SJCRH30 (cell line): ENCODE results near the gene ZNF772. TPM values are rescaled to one million over a fixed set of nuclear protein-coding genes. Genes with fewer than 3 reads are reported as not detected.
"Not testable (repeated sequence)": the region's sequence is repeated elsewhere in the genome, so short reads cannot be mapped to it uniquely, and the experiment has no call there.

Experiments
- DNase-seq, 2 experiments: peaks; one replicate each; pipeline ENCODE4 v3.0.0-alpha.2; 2015 to 2020
- H3K27ac ChIP-seq: fragments of 250-450 bp; sonication (Bioruptor Pico); 2 replicates; pipeline ENCODE4 v1.5.1; 2020; ENCODE audit warnings: mild to moderate bottlenecking, moderate library complexity
- H3K27me3 ChIP-seq: fragments of 250-450 bp; sonication (Bioruptor Pico); 2 replicates; pipeline ENCODE4 v1.5.1; 2020; ENCODE audit warnings: mild to moderate bottlenecking, moderate library complexity
- H3K36me3 ChIP-seq: fragments of 250-450 bp; sonication (Bioruptor Pico); 2 replicates; pipeline ENCODE4 v1.5.1; 2020; ENCODE audit warnings: mild to moderate bottlenecking, moderate library complexity
- H3K4me1 ChIP-seq: fragments of 250-450 bp; sonication (Bioruptor Pico); 2 replicates; pipeline ENCODE4 v1.5.1; 2020; ENCODE audit warnings: mild to moderate bottlenecking, moderate library complexity
- H3K4me3 ChIP-seq: fragments of 250-450 bp; sonication (Bioruptor Pico); 2 replicates; pipeline ENCODE4 v1.5.1; 2020; ENCODE audit warnings: mild to moderate bottlenecking, moderate library complexity
- H3K9me3 ChIP-seq: fragments of 250-450 bp; sonication (Bioruptor Pico); replicated peaks from 2 replicates; pipeline ENCODE4 v1.5.1; 2020; ENCODE audit warnings: mild to moderate bottlenecking, moderate library complexity
- total RNA-seq: library from RNA; depleted of rRNA; stranded (reverse); fragments of >200 nt; shearing (Covaris generic); gene quantifications from 2 replicates; pipeline ENCODE4 v1.2.3, GENCODE V29; 2014; rRNA removed

The ZNF772 gene
- 15.6 and 16.0 TPM in 2 replicates for total RNA-seq

DNA sequence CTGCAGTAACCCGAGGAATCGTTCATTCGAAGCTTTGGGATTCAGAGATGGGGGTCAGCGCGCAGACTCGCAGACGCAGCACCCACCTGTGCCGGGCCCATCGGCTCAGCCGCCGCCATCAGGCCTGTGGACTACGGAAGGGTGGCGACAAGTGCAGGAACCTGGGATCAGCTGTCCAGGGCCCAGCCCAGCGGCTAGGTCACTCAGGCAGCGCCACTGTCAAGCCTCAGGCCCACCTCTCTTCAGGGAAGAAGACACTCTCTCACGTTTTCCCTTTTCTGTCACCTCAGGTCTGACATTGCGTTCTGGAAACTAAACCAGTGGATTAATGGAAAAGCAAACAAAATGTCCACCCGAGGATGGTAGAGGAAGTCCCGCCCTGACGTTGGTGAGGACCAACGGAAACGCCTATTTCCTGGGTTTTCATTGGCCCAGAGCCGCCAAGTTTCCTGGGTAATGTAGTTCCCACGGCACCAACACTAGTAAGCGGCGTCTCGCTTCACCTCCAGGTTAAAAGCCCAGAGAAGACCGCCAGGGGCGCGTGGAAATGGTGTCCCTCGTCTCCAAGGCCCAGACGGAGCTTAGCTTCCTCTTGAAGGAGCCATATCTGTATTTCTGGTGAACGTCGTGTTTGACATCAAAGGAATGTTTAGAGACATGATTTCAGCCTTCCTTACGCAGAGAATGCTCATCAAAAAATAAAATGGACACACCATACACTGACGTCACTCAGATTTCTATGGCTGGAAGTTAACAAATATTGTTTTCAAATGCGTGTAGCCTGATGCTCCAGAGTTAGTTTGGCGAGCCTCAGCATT lies at the start of gene ZNF772:
TSS of gene ZNF772 (minus strand) at position 376 of the 818 bp plus-strand sequence. CDS start at position 119, 257 bp downstream.
- Histone ChIP-seq H3K4me1 (no peaks in the 10 kb centered on the region), H3K27ac (peak within 1 kb of the TSS; percentile 52), H3K27me3 (no peaks in the 10 kb centered on the region), H3K36me3 (peaks cover 29% of the 10 kb centered on the region), H3K4me3 (peak within 1 kb of the TSS; percentile 80), H3K9me3 (peaks cover 39% of the 10 kb centered on the region)
- peak; percentile 95 to 98 for DNase-seq

DNA sequence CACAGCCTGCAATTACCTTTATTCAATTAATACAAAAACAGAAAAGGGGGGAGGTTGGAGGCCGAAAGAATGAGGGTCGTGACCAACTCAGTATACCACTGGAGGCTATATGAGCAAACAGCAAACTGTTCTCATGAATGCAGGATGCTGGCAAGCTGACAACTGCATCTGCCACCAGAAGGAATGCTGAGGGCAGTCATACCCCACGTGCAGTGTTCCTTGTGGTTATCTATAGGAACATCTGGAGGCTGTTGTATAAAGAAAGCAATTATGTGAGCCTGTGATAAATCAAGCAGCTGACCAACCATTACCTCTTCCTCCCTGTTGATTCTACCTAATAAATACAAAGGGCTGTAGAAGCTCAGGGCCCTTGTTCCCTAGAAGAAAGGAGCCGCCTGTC lies 40.7 kb upstream of the ZNF772 start:
- not testable (repeated sequence) for H3K4me1 ChIP-seq, H3K27ac ChIP-seq, H3K36me3 ChIP-seq, H3K9me3 ChIP-seq, H3K27me3 ChIP-seq, DNase-seq, H3K4me3 ChIP-seq

DNA sequence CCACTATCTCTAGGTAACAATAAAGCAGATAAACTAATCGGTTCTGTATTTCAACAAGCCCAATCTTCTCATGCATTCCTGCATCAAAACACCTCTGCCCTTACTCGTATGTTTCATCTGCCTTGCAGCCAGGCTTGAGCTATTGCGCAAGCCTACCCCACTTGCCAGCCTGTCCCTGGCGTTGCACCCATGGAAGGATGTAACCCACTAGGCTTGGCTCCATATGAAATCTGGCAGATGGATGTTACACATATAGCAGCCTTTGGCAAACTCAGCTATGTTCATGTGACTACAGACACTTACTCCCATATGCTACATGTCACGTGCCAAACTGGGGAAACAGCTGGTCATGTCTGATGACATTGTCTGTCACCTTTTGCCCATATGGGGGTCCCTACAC lies 37.9 kb upstream of the ZNF772 start:
- Histone ChIP-seq H3K9me3 (peaks cover 7% of the 10 kb centered on the region), H3K4me1 (no peaks in the 10 kb centered on the region), H3K4me3 (no peak overlapping the region), H3K36me3 (no peaks in the 10 kb centered on the region; the same call in 1 of the 2 replicates), H3K27ac (no peak overlapping the region), H3K27me3 (no peaks in the 10 kb centered on the region)
- no peak for DNase-seq

DNA sequence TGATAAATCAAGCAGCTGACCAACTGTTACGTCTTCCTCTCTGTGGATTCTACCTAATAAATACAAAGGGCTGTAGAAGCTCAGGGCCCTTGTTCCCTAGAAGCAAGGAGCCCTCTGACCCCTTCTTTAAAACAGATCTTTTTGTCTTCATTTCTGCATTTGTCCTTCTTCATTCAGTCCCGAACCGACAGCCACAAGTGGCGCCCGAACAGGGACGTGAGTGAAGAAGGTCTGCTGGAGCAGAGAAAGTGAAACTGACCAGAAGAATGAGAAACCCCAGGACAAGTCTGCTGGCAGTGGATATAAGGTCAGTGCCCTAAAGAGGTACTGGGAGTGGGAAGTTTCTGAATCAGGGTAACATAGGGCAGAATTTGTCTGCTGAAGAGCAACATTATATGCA lies 35.5 kb upstream of the ZNF772 start:
- Histone ChIP-seq H3K4me3 (no peak overlapping the region), H3K27ac (no peak overlapping the region), H3K4me1 (no peaks in the 10 kb centered on the region), H3K27me3 (no peaks in the 10 kb centered on the region), H3K36me3 (peaks cover 14% of the 10 kb centered on the region), H3K9me3 (peaks cover 7% of the 10 kb centered on the region)
- peak; percentile 24 to 31 for DNase-seq

DNA sequence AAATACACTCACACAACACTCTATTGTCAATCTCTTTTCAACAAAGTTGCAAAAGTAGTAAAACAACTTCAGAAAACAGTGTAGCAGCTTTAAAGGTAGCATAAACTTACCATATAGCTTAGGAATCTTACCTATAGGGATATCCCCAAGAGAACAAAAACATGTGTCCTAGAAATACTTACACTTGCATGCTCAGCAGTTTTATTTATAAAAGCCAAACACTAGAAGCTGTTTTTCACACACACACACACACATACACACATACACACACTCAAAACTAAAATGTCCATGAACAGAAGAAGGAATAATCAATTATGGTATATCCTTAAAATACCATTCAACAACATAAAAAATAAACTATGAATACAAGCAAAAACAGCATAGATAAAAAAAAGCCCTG lies 34.1 kb upstream of the ZNF772 start:
- Histone ChIP-seq H3K4me1 (no peaks in the 10 kb centered on the region), H3K9me3 (peaks cover 12% of the 10 kb centered on the region), H3K27ac (no peak overlapping the region), H3K4me3 (no peak overlapping the region), H3K36me3 (peaks cover 26% of the 10 kb centered on the region), H3K27me3 (no peaks in the 10 kb centered on the region)
- no peak for DNase-seq

DNA sequence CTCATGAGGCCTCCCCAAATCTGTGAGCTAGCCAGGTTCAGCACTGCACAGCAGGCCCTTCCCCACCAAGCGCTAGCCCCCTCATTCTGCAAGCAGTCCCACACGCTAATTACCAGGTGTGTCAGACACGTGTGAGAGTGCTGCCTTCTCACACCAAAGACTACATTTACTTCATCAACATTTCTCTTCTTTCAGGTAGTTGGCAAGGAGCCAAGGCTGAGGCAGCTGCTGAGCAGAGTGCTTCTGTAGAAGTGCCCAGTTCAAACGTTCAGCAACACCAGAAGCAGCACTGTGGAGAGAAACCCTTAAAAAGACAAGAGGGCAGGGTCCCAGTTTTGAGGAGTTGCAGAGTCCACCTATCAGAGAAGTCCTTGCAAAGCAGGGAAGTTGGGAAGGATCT lies 28.8 kb upstream of the ZNF772 start:
- Histone ChIP-seq H3K4me1 (no peaks in the 10 kb centered on the region), H3K4me3 (no peak overlapping the region), H3K27me3 (no peaks in the 10 kb centered on the region), H3K27ac (no peak overlapping the region), H3K36me3 (peaks cover 55% of the 10 kb centered on the region), H3K9me3 (peaks cover 5% of the 10 kb centered on the region; the same call in 1 of the 2 replicates)
- no peak for DNase-seq

DNA sequence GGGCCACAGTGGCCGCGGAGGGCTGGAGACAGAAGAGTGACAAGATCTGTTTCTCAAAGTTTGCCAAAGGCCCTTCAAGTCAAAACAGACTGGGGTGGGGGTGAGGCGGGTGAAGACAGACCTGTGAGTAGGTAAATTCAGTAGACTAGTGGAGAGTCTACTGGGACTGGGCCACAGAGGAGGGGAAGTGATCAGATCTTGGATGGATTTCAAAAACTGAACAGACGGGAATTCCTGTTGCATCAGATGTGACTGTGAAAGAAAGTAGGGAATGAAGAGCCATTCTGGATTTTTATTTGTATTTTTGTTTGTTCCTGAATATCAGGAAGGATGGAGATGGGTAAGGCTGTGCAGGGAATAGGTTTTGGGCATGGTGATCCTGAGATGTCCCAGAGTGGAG lies 23.0 kb upstream of the ZNF772 start:
- H3K4me1 ChIP-seq, H3K9me3 ChIP-seq, DNase-seq, H3K27me3 ChIP-seq, H3K27ac ChIP-seq: not testable (repeated sequence)
- Histone ChIP-seq H3K4me3 (peak overlapping the region; percentile 39), H3K36me3 (peaks cover 19% of the 10 kb centered on the region)

DNA sequence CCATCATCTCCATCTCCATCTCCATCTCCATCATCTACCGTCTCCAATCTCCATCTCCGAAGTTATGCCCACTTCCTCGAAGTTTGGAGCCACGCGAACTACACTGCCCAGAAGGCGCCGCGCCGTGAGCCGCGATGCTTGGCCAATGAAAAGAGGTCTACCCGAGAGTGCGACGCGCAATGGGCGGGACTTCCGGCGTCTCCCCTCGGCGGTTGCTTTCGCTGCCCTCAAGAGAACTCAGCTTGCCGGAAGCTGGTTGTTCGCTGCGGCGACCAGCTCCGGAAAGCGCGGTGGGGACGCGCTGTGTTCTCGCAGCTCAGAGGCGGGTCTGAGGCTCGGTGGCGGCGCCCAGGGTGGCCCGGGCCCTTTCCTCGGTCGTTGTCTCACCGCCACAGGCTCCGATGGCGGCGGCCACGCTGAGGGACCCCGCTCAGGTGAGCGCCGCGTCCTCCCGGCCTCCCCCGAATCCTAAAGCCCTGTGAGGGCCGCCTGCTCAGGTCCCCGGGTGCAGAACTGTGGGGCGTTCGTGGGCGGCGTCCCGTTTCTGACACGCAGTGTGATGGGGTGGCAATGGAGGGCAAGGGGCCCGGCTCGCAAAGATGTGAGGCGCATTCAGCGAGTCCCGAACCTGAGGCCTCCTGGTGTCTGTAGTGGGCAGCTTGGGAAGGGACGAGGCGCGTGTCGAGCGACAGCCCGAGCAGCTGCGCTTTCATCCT lies 22.5 kb upstream of the ZNF772 start, which contains the start of gene ZNF773:
TSS of gene ZNF773 (plus strand) at position 259 of the 716 bp plus-strand sequence. CDS start at position 402, 143 bp downstream.
- H3K4me1 ChIP-seq, H3K9me3 ChIP-seq, H3K27me3 ChIP-seq: not testable (repeated sequence)
- peak; percentile 96 to 97 for DNase-seq
- peak within 1 kb of the TSS; percentile 99 for H3K4me3 ChIP-seq
- peak within 1 kb of the TSS; percentile 79 for H3K27ac ChIP-seq
- peaks cover 19% of the 10 kb centered on the region for H3K36me3 ChIP-seq

DNA sequence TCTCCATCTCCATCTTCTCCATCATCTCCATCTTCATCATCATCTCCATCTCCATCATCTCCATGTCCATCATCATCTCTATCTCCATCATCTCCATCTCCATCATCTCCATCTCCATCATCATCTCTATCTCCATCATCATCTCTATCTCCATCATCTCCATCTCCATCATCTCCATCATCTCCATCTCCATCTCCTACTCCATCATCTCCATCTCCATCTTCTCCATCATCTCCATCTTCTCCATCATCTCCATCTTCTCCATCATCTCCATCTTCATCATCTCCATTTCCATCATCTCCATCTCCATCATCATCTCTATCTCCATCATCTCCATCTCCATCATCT lies 21.9 kb upstream of the ZNF772 start:
- H3K4me3 ChIP-seq, H3K27me3 ChIP-seq, H3K4me1 ChIP-seq, DNase-seq, H3K27ac ChIP-seq, H3K9me3 ChIP-seq: not testable (repeated sequence)
- H3K36me3 ChIP-seq = peaks cover 20% of the 10 kb centered on the region

DNA sequence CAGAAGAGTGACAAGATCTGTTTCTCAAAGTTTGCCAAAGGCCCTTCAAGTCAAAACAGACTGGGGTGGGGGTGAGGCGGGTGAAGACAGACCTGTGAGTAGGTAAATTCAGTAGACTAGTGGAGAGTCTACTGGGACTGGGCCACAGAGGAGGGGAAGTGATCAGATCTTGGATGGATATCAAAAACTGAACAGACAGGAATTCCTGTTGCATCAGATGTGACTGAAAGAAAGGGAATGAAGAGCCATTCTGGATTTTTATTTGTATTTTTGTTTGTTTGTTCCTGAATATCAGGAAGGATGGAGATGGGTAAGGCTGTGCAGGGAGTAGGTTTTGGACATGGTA lies 10.9 kb upstream of the ZNF772 start:
- DNase-seq, H3K27ac ChIP-seq, H3K4me1 ChIP-seq, H3K9me3 ChIP-seq, H3K4me3 ChIP-seq, H3K27me3 ChIP-seq: not testable (repeated sequence)
- H3K36me3 ChIP-seq = peaks cover 12% of the 10 kb centered on the region

DNA sequence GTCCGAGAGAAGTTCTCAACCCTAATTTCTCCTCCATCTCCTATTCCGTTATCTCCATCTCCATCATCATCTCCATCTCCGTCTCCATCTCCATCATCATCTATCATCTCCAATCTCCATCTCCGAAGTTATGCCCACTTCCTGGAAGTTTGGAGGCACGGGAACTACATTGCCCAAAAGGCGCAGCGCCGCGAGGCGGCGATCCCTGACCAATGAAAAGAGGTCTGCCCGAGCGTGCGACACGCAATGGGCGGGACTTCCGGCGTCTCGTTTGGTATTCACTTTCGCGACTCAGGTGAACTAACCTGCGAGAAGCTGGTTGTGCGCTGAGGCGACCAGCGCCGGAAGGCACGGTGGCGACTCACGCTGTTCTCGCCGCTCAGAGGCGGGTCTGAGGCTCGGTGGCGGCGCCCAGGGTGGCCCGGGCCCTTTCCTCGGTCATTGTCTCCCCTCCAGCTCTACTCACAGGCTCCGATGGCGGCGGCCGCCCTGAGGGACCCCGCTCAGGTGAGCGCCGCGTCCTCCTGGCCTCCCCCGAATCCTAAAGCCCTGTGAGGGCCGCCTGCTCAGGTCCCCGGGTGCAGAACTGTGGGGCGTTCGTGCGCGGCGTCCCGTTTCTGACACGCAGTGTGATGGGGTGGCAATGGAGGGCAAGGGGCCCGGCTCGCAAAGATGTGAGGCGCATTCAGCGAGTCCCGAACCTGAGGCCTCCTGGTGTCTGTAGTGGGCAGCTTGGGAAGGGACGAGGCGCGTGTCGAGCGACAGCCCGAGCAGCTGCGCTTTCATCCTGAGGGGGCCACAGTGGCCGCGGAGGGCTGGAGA lies 10.3 kb upstream of the ZNF772 start, which contains the start of gene ZNF419:
TSS of gene ZNF419 (plus strand) at position 274 of the 822 bp plus-strand sequence. CDS start at position 475, 201 bp downstream.
- DNase-seq = peak; percentile 88 to 89

DNA sequence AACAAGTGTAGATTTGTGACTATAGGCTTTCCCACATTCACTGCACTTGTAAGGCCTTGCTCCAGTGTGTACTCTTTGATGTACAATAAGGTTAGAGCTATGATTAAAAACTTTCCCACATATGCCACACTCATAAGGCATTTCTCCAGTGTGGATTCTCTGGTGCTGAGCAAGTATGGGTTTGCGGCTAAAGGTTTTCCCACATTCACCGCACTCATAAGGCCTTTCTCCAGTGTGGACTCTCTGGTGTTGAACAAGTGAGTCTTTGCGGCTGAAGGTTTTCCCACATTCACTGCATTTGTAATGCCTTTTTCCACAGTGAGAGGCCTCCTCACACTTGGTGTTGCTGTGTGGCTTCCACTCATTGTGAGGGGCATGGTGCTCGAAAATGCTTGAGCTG lies 3.7 kb downstream of the ZNF772 start:
- Histone ChIP-seq H3K27me3 (no peaks in the 10 kb centered on the region), H3K9me3 (peaks cover 63% of the 10 kb centered on the region), H3K4me1 (no peaks in the 10 kb centered on the region), H3K27ac (no peak overlapping the region), H3K36me3 (peaks cover 32% of the 10 kb centered on the region), H3K4me3 (no peak overlapping the region)
- DNase-seq = no peak

More for the DNA sequence above, 10.3 kb upstream of the ZNF772 start, which contains the start of gene ZNF419:
- H3K27me3 ChIP-seq, H3K36me3 ChIP-seq, H3K9me3 ChIP-seq, H3K4me1 ChIP-seq: not testable (repeated sequence)
- H3K4me3 ChIP-seq = peak within 1 kb of the TSS; percentile 87
- H3K27ac ChIP-seq = peak within 1 kb of the TSS; percentile 28

DNA sequence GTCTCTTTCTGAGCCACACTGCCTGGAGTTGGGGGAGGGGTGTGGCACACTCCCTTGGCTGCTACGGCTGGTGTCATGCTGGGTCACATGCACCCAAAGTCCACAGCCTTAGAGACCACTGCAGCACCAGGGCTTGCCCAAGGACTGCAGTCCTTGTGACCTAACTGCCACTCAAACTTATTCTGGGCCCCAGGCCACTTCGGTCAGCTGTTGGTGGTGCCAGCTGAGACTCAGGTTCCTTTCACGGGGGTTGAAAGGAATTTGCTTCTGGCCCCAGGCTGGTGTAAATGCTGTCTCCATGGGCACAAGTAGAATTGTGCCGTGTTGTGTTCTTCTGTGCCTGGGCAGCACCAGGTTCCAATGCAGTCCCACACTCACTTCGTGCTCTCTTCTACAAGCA lies 10.9 kb downstream of the ZNF772 start:
- Histone ChIP-seq H3K4me3 (no peak overlapping the region), H3K36me3 (0 out of 2 replicates have a peak, but pooled peaks cover 3% of the 10 kb centered on the region), H3K27ac (no peak overlapping the region), H3K27me3 (no peaks in the 10 kb centered on the region), H3K4me1 (no peaks in the 10 kb centered on the region), H3K9me3 (peaks cover 25% of the 10 kb centered on the region)
- DNase-seq = no peak

DNA sequence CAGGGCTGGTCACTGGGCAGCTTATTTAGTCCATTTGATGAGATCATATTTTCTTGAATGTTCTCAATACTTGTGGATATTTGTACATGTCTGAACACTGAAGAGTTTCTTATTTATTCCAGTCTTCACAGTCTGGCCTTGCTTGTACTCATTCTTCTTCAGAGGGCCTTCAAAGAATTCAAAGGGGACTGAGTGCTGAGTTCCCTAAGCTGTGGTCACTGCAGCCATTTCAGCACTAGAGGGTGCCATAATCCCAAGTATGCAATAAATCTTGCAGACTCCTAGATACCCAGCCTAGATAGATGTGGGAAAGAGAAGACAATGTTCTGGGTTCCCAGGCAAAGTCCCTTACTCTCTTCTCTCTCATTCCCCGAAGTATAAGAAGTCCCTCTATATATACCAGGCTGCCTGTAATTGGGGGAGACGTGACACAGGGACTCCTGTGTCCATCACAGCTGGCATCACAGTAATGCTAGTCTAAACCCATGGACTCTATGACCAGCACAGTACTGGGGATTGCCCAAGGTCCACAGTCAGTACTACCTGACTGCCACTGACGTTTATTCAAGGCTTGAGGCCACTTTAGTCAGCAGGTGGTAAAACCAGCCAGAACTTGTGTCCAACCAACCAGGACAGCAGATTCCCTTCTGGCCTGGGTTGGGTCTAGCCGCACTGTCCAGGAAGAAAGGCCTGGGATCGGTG lies 11.5 kb downstream of the ZNF772 start:
- Histone ChIP-seq H3K27ac (no peak overlapping the region), H3K27me3 (no peaks in the 10 kb centered on the region), H3K4me1 (no peaks in the 10 kb centered on the region), H3K36me3 (0 out of 2 replicates have a peak, but pooled peaks cover 3% of the 10 kb centered on the region), H3K9me3 (peaks cover 19% of the 10 kb centered on the region), H3K4me3 (no peak overlapping the region)
- peak; percentile 31 to 67 for DNase-seq
